Aorta (tissue), 5 donors: ENCODE data around the gene SFXN4. TPM values are rescaled to one million over a fixed set of nuclear protein-coding genes. Genes with fewer than 3 reads are reported as not detected.
"Not testable (repeated sequence)": the region's sequence is repeated elsewhere in the genome, so short reads cannot be mapped to it uniquely, and the experiment has no call there.

Experiments
- ATAC-seq: fragments of 200-7000 bp; cut with Tn5 transposase; one replicate; pipeline ENCODE4 v1.9.1; 2022; ENCODE audit warnings: moderate library complexity; ENCODE audit not compliant: low FRiP score
- DNase-seq, 2 donors: peaks; one replicate each; pipeline ENCODE4 v3.0.0-alpha.2; 2020
- H3K27ac ChIP-seq, 2 donors: one replicate each; pipeline ENCODE4 v1.5.1; 2013; ENCODE audit warnings: low read length in 2 of 2, mild to moderate bottlenecking in 2 of 2, moderate library complexity in 2 of 2, control low read depth in 1 of 2, inconsistent platforms in 1 of 2, low read depth in 1 of 2
- H3K27me3 ChIP-seq, 2 donors: one replicate each; pipeline ENCODE4 v1.6.1; 2013; ENCODE audit warnings: control low read depth in 1 of 2, low read length in 1 of 2, mild to moderate bottlenecking in 1 of 2, moderate library complexity in 1 of 2; ENCODE audit not compliant: insufficient read depth in 2 of 2, control insufficient read depth in 1 of 2
- H3K36me3 ChIP-seq, 2 donors: one replicate each; pipeline ENCODE4 v1.6.1; 2013; ENCODE audit warnings: control low read depth in 1 of 2, low read length in 1 of 2, mild to moderate bottlenecking in 1 of 2; ENCODE audit not compliant: insufficient read depth in 2 of 2, control insufficient read depth in 1 of 2
- H3K4me1 ChIP-seq, 2 donors: one replicate each; pipeline ENCODE4 v1.6.1; 2013; ENCODE audit warnings: low read length in 2 of 2, control low read depth in 1 of 2, mild to moderate bottlenecking in 1 of 2, moderate library complexity in 1 of 2; ENCODE audit not compliant: insufficient read depth in 2 of 2, control insufficient read depth in 1 of 2
- H3K4me3 ChIP-seq, 2 donors: one replicate each; pipeline ENCODE4 v1.5.1; 2013; ENCODE audit warnings: low read length in 2 of 2, control low read depth in 1 of 2, mild to moderate bottlenecking in 1 of 2
- H3K9me3 ChIP-seq: one replicate; pipeline ENCODE4 v1.6.1; 2013; ENCODE audit warnings: mild to moderate bottlenecking, low read length; ENCODE audit not compliant: control insufficient read depth
- WGBS, 2 donors: extraction: QIAGEN DNeasy Blood & Tissue Kit; methylation state at CpG; one replicate each; pipeline ENCODE4 v1.1.7; 2013; 5-methylcytosine and 5-hydroxymethylcytosine counted together
- intact Hi-C, 2 donors: fragments of 100-400 bp; cut with DNase I; formaldehyde crosslinking; loops; one replicate each; pipeline versions ENCODE4 v1.14.2 to v1.15.0; 2022
- polyA plus RNA-seq, 2 donors: library from polyadenylated mRNA; stranded (reverse); fragments of 200-250 nt; gene quantifications; one replicate each; pipeline ENCODE4 v1.2.3, GENCODE V29; 2013
- total RNA-seq, 2 donors: library from RNA; stranded (reverse); fragmentation: NEBNext Ultra II Directional; extraction: Animal tissue kit (Norgen Biotek cat#: 25700); gene quantifications; one replicate each; pipeline ENCODE4 v1.2.1, GENCODE V29; 2021
- donor health status: healthy with polysubstance abuse.
- donor health status: Bipolar disorder and iron deficiency.
- donor health status: DM: no; HTN: no; CAD: no.
- donor health status: DM: no; HTN: no; CAD: no.
- donor health status: DM: yes; HTN: yes; CAD: no.

Gene SFXN4
- total and polyA plus RNA-seq, 4 donors: 11.6 to 49.8 (median 17.0) TPM

DNA sequence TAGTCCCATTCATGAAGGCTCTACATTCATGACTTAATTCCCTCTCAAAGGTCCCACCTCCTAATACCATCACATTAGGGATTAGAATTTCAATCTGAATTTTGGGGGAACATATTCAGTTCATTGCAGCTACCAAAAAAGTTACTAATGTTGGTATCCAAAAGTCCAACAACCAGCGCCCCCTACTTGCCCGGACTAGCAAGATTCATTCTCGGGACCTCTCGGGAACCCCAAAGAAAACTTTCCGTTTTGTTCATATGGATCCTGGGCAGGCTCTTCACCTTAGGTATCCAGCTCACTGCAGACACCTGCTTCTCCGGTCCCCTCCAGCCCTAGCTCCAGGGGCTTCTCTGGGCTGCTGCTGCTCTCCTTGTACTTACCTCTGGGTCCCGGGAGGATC is 32.9 kb upstream of the SFXN4 start:
- H3K36me3 ChIP-seq: no peaks in the 10 kb centered on the region
- no peak for ATAC-seq
- 46 to 52% methylated on average over 7 of the region's 7 CpGs for WGBS, 2 donors
- DNase-seq: peak in 1 of 2 donors; percentile 62
- no peaks in the 10 kb centered on the region for H3K9me3 ChIP-seq
- no peaks in the 10 kb centered on the region for H3K4me1 ChIP-seq
- H3K27ac ChIP-seq: no peak overlapping the region
- intact Hi-C loops: loop anchor here (2.0 to 5.0 kb wide), 4 partner anchors 246 to 344 kb away; partner anchors contain the start of gene RGS10 (in 1 of the 2)
- no peak overlapping the region for H3K4me3 ChIP-seq
- H3K27me3 ChIP-seq: no peaks in the 10 kb centered on the region

- no peaks in the 10 kb centered on the region for H3K9me3 ChIP-seq
- no peak overlapping the region for H3K4me3 ChIP-seq
- WGBS, 2 donors: 65 to 77% methylated on average over 4 of the region's 4 CpGs
- H3K27ac ChIP-seq: no peak overlapping the region
- ATAC-seq (no peak), DNase-seq (no peak)
- intact Hi-C loops: loop anchor here (2.0 to 5.0 kb wide), 4 partner anchors 247 to 344 kb away; partner anchors contain the start of gene RGS10 (in 1 of the 2)
- H3K36me3 ChIP-seq: no peaks in the 10 kb centered on the region
- H3K27me3 ChIP-seq: no peaks in the 10 kb centered on the region
- no peaks in the 10 kb centered on the region for H3K4me1 ChIP-seq
These were observed 32.4 kb upstream of the SFXN4 start for GRCh38 chr10:119197921-119198320.

- Histone ChIP-seq H3K27ac (no peak overlapping the region), H3K4me1 (no peaks in the 10 kb centered on the region), H3K9me3 (no peaks in the 10 kb centered on the region), H3K27me3 (no peaks in the 10 kb centered on the region), H3K4me3 (no peak overlapping the region), H3K36me3 (no peaks in the 10 kb centered on the region)
- WGBS, 2 donors: 81 to 83% methylated on average over 3 to 4 of the region's 4 CpGs
- DNase-seq (peak in 1 of 2 donors; percentile 25), ATAC-seq (no peak)
- intact Hi-C loops: no loop called here
These were observed 26.4 kb upstream of the SFXN4 start for GRCh38 chr10:119191881-119192280.

- intact Hi-C loops: no loop called here
- 56 to 66% methylated on average over 5 of the region's 5 CpGs for WGBS, 2 donors
- no peak for DNase-seq
- H3K36me3 ChIP-seq: no peaks in the 10 kb centered on the region
- H3K9me3 ChIP-seq: no peaks in the 10 kb centered on the region
- no peaks in the 10 kb centered on the region for H3K27me3 ChIP-seq
- H3K4me3 ChIP-seq: no peak overlapping the region
- H3K4me1 ChIP-seq: no peaks in the 10 kb centered on the region
- no peak overlapping the region for H3K27ac ChIP-seq
- no peak for ATAC-seq
These were observed 25.7 kb upstream of the SFXN4 start for GRCh38 chr10:119190954-119191785.

GRCh38 chr10:119190353-119190752 is 24.8 kb upstream of the SFXN4 start:
- no peaks in the 10 kb centered on the region for H3K4me1 ChIP-seq
- ATAC-seq: no peak
- no peaks in the 10 kb centered on the region for H3K27me3 ChIP-seq
- no peak overlapping the region for H3K4me3 ChIP-seq
- 96 to 99% methylated on average over 4 of the region's 4 CpGs for WGBS, 2 donors
- H3K36me3 ChIP-seq: no peaks in the 10 kb centered on the region
- DNase-seq: peak in 1 of 2 donors; percentile 22
- no peak overlapping the region for H3K27ac ChIP-seq
- intact Hi-C loops: no loop called here
- no peaks in the 10 kb centered on the region for H3K9me3 ChIP-seq

DNA sequence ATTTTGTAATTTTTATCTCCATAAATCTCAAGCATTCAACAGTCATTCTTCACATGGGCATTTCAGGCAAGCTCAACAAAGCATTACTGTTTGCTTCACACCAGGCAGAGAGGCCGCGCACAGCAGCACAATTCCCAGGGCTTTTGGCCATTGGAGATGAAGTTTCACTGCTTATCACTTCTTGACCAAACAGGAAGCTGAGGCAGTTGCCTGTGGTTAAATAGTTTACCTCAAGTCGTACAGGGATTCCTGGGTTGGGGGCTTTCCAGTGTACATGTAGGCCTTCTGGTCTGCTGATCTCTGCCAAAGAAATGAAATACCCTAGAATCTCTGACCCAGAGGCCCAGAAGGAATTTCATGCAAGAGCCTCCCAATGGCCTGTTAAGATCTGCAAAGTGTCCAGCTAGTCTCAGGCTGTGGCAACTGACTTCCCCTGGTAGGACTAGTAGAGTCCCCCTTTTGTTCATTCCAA is 24.3 kb upstream of the SFXN4 start:
- Histone ChIP-seq H3K4me3 (no peak overlapping the region), H3K9me3 (no peaks in the 10 kb centered on the region), H3K36me3 (no peaks in the 10 kb centered on the region), H3K27me3 (no peaks in the 10 kb centered on the region), H3K4me1 (no peaks in the 10 kb centered on the region), H3K27ac (no peak overlapping the region)
- 87% methylated on average over 3 of the region's 3 CpGs for WGBS, 2 donors
- DNase-seq (peak in 1 of 2 donors; percentile 10), ATAC-seq (no peak)
- intact Hi-C loops: no loop called here

- Histone ChIP-seq H3K4me3 (no peak overlapping the region), H3K27me3 (no peaks in the 10 kb centered on the region), H3K9me3 (no peaks in the 10 kb centered on the region), H3K36me3 (no peaks in the 10 kb centered on the region), H3K4me1 (no peaks in the 10 kb centered on the region), H3K27ac (no peak overlapping the region)
- intact Hi-C loops: no loop called here
- WGBS, 2 donors: 83 to 86% methylated on average over 9 of the region's 9 CpGs
- DNase-seq (peak in 1 of 2 donors; percentile 6), ATAC-seq (no peak)
These were observed 18.3 kb upstream of the SFXN4 start for GRCh38 chr10:119183664-119184412.

DNA sequence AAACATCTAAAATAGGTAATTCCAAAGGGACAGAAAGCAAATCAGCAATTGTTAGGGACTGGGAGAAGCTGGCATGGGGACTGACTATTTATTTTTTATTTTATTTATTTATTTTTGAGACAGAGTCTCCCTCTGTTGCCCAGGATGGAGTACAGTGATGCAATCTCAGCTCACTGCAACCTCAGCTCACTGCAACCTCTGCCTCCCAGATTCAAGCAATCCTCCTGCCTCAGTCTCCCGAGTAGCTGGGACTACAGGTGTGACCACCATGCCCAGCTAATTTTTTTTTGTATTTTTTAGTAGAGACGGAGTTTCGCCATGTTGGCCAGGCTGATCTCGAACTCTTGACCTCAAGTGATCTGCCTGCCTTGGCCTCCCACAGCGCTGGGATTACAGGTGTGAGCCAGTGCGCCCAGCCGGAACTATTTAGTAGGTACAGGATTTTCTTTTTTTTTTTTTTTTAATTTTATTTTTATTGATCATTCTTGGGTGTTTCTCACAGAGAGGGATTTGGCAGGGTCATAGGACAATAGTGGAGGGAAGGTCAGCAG is 15.4 kb upstream of the SFXN4 start:
- H3K4me1 ChIP-seq, H3K9me3 ChIP-seq, H3K36me3 ChIP-seq, intact Hi-C loops, ATAC-seq, H3K27me3 ChIP-seq, H3K4me3 ChIP-seq, H3K27ac ChIP-seq: not testable (repeated sequence)
- DNase-seq: peak in 1 of 2 donors; percentile 51
- 93 to 94% methylated on average over 7 of the region's 7 CpGs for WGBS, 2 donors
